Mesenchymal stem cell (in vitro differentiated cells and primary cell): Measurements from ENCODE around the gene SDCCAG8.

Source experiments
- DNase-seq: peaks from one replicate; pipeline ENCODE4 v3.0.0-alpha.2; 2013
- H2AFZ ChIP-seq: one replicate; pipeline ENCODE4 v1.6.1; 2013; ENCODE audit warnings: low read depth, mild to moderate bottlenecking, control low read depth, inconsistent platforms, low read length, moderate library complexity
- H2AK5ac ChIP-seq: 2 replicates; pipeline ENCODE4 v1.6.1; 2013; ENCODE audit warnings: low read length, moderate library complexity, mild to moderate bottlenecking, inconsistent platforms; ENCODE audit not compliant: severe bottlenecking
- H2BK120ac ChIP-seq: one replicate; pipeline ENCODE4 v1.6.1; 2013; ENCODE audit warnings: low read depth, mild to moderate bottlenecking, inconsistent platforms, low read length, moderate library complexity
- H2BK12ac ChIP-seq, 2 experiments: one replicate each; pipeline ENCODE4 v1.6.1; 2013; ENCODE audit warnings: inconsistent platforms in 2 of 2, low read length in 2 of 2, mild to moderate bottlenecking in 2 of 2, moderate library complexity in 2 of 2, control low read depth in 1 of 2
- H2BK15ac ChIP-seq: one replicate; pipeline ENCODE4 v1.6.1; 2013; ENCODE audit warnings: mild to moderate bottlenecking, low read depth, inconsistent platforms; ENCODE audit not compliant: poor library complexity, severe bottlenecking
- H2BK5ac ChIP-seq: 2 replicates; pipeline ENCODE4 v1.6.1; 2013; ENCODE audit warnings: low read depth, mild to moderate bottlenecking, low read length, control low read depth, inconsistent platforms; ENCODE audit not compliant: poor library complexity, severe bottlenecking
- H3K14ac ChIP-seq, 2 experiments: one replicate each; pipeline ENCODE4 v1.6.1; 2013; ENCODE audit warnings: inconsistent platforms in 2 of 2, low read length in 2 of 2, control low read depth in 1 of 2, mild to moderate bottlenecking in 1 of 2, moderate library complexity in 1 of 2
- H3K18ac ChIP-seq, 2 experiments: one replicate each; pipeline ENCODE4 v1.6.1; 2013; ENCODE audit warnings: inconsistent platforms in 2 of 2, low read length in 2 of 2, control low read depth in 1 of 2, low read depth in 1 of 2, mild to moderate bottlenecking in 1 of 2
- H3K23ac ChIP-seq, 2 experiments: one replicate each; pipeline ENCODE4 v1.6.1; 2013; ENCODE audit warnings: inconsistent platforms in 2 of 2, low read length in 2 of 2, mild to moderate bottlenecking in 2 of 2, moderate library complexity in 2 of 2, control low read depth in 1 of 2
- H3K27ac ChIP-seq: 2 replicates; pipeline ENCODE4 v1.5.1; 2013; ENCODE audit warnings: mild to moderate bottlenecking, moderate library complexity, low read length, control low read depth, inconsistent platforms; ENCODE audit not compliant: poor library complexity, severe bottlenecking
- H3K27me3 ChIP-seq, 2 experiments: 2 replicates each; pipeline versions ENCODE4 v1.6.1 to v1.7.0; 2013; ENCODE audit warnings: low read length in 2 of 2, mild to moderate bottlenecking in 2 of 2, moderate library complexity in 2 of 2, control low read depth in 1 of 2, inconsistent platforms in 1 of 2; ENCODE audit not compliant: control insufficient read depth in 1 of 2, insufficient read depth in 1 of 2
- H3K36me3 ChIP-seq, 2 experiments: 2 replicates each; pipeline versions ENCODE4 v1.6.1 to v1.7.0; 2013; ENCODE audit warnings: low read length in 2 of 2, control low read depth in 1 of 2, inconsistent platforms in 1 of 2, low read depth in 1 of 2, mild to moderate bottlenecking in 1 of 2; ENCODE audit not compliant: insufficient read depth in 2 of 2, control insufficient read depth in 1 of 2
- H3K4ac ChIP-seq, 2 experiments: one replicate each; pipeline ENCODE4 v1.6.1; 2013; ENCODE audit warnings: inconsistent platforms in 2 of 2, low read length in 2 of 2, mild to moderate bottlenecking in 2 of 2, moderate library complexity in 2 of 2, control low read depth in 1 of 2, low read depth in 1 of 2
- H3K4me1 ChIP-seq: 2 replicates; pipeline ENCODE4 v1.6.1; 2013; ENCODE audit warnings: low read depth, low read length, control low read depth; ENCODE audit not compliant: control insufficient read depth, insufficient read depth
- H3K4me2 ChIP-seq: 2 replicates; pipeline ENCODE4 v1.6.1; 2013; ENCODE audit warnings: low read length, mild to moderate bottlenecking, inconsistent platforms; ENCODE audit not compliant: poor library complexity, severe bottlenecking
- H3K4me3 ChIP-seq, 2 experiments: 2 replicates each; pipeline versions ENCODE4 v1.5.1 to v1.7.0; 2013; ENCODE audit warnings: low read length in 2 of 2, mild to moderate bottlenecking in 2 of 2, control low read depth in 1 of 2, low read depth in 1 of 2; ENCODE audit not compliant: insufficient read depth in 1 of 2
- H3K79me1 ChIP-seq: replicated peaks from 2 replicates; pipeline ENCODE4 v1.6.1; 2013; ENCODE audit warnings: mild to moderate bottlenecking, control low read depth, low read length, inconsistent platforms; ENCODE audit not compliant: poor library complexity, severe bottlenecking
- H3K9ac ChIP-seq: 2 replicates; pipeline ENCODE4 v1.7.0; 2013; ENCODE audit warnings: mild to moderate bottlenecking, low read length, moderate library complexity
- H3K9me3 ChIP-seq: 2 replicates; pipeline ENCODE4 v1.7.0; 2013; ENCODE audit warnings: mild to moderate bottlenecking, low read length; ENCODE audit not compliant: control insufficient read depth
- H4K8ac ChIP-seq: one replicate; pipeline ENCODE4 v1.6.1; 2013; ENCODE audit warnings: inconsistent platforms, mild to moderate bottlenecking, low read length, moderate library complexity
- H4K91ac ChIP-seq: one replicate; pipeline ENCODE4 v1.6.1; 2013; ENCODE audit warnings: mild to moderate bottlenecking, low read length, inconsistent platforms
- WGBS: methylation state at CpG from one replicate; pipeline ENCODE4 v1.1.7; 2013; ENCODE audit warnings: mixed read lengths; 5-methylcytosine and 5-hydroxymethylcytosine counted together

Gene SDCCAG8

GRCh38 chr1:243216741-243217140 is 39.1 kb upstream of the SDCCAG8 start:
- 100% methylated on average over 2 of the region's 2 CpGs for WGBS
- H3K36me3 ChIP-seq: peaks cover 8 to 82% of the 10 kb centered on the region in 2 experiments

GRCh38 chr1:243217349-243217748 is 38.5 kb upstream of the SDCCAG8 start:
- H3K9me3 ChIP-seq: no peaks in the 10 kb centered on the region
- H3K9ac ChIP-seq: no peak overlapping the region
- no peak overlapping the region for H3K4ac ChIP-seq
- H3K4me2 ChIP-seq: no peak overlapping the region
- H3K4me3 ChIP-seq: no peak overlapping the region
- DNase-seq: no peak
- no peak overlapping the region for H4K8ac ChIP-seq
- H3K36me3 ChIP-seq: peaks cover 8 to 82% of the 10 kb centered on the region in 2 experiments
- H3K79me1 ChIP-seq: peaks cover 6% of the 10 kb centered on the region
- H2BK120ac ChIP-seq: no peak overlapping the region
- no peak overlapping the region for H2BK15ac ChIP-seq
- H3K27me3 ChIP-seq: no peaks in the 10 kb centered on the region
- no peak overlapping the region for H3K18ac ChIP-seq
- H3K4me1 ChIP-seq: peaks cover 3% of the 10 kb centered on the region
- no peak overlapping the region for H3K27ac ChIP-seq
- H2BK12ac ChIP-seq: no peak overlapping the region
- no peak overlapping the region for H4K91ac ChIP-seq
- H3K14ac ChIP-seq: no peak overlapping the region
- 100% methylated on average over 1 of the region's 2 CpGs for WGBS
- H2AK5ac ChIP-seq: no peak overlapping the region
- H2AFZ ChIP-seq: no peak overlapping the region
- no peak overlapping the region for H3K23ac ChIP-seq
- no peak overlapping the region for H2BK5ac ChIP-seq

More at GRCh38 chr1:243216741-243217140, 39.1 kb upstream of the SDCCAG8 start:
- Histone ChIP-seq H3K4me1 (peaks cover 3% of the 10 kb centered on the region), H2BK120ac (no peak overlapping the region), H3K9me3 (no peaks in the 10 kb centered on the region), H3K4me3 (no peak overlapping the region), H2BK12ac (no peak overlapping the region), H4K8ac (no peak overlapping the region), H2BK5ac (no peak overlapping the region), H3K79me1 (peaks cover 6% of the 10 kb centered on the region), H3K27me3 (no peaks in the 10 kb centered on the region), H2BK15ac (no peak overlapping the region), H3K4me2 (no peak overlapping the region), H2AK5ac (no peak overlapping the region), H3K27ac (no peak overlapping the region), H2AFZ (no peak overlapping the region), H3K18ac (no peak overlapping the region), H3K14ac (no peak overlapping the region), H3K4ac (no peak overlapping the region), H4K91ac (no peak overlapping the region), H3K9ac (no peak overlapping the region), H3K23ac (no peak overlapping the region)
- no peak for DNase-seq

GRCh38 chr1:243218059-243218458 is 37.8 kb upstream of the SDCCAG8 start:
- no peak overlapping the region for H3K4ac ChIP-seq
- H3K27me3 ChIP-seq: no peaks in the 10 kb centered on the region
- H3K14ac ChIP-seq: peak overlapping the region in 1 of 2 experiments; percentile 57
- H3K23ac ChIP-seq: no peak overlapping the region
- no peak overlapping the region for H3K4me3 ChIP-seq
- no peaks in the 10 kb centered on the region for H3K9me3 ChIP-seq
- peaks cover 8 to 85% of the 10 kb centered on the region in 2 experiments for H3K36me3 ChIP-seq
- H4K8ac ChIP-seq: no peak overlapping the region
- no peak overlapping the region for H4K91ac ChIP-seq
- no peak overlapping the region for H3K4me2 ChIP-seq
- H2AFZ ChIP-seq: no peak overlapping the region
- H3K18ac ChIP-seq: no peak overlapping the region
- no peak overlapping the region for H3K9ac ChIP-seq
- H3K4me1 ChIP-seq: peaks cover 3% of the 10 kb centered on the region
- H2BK12ac ChIP-seq: no peak overlapping the region
- no peak overlapping the region for H2BK120ac ChIP-seq
- H3K79me1 ChIP-seq: peaks cover 8% of the 10 kb centered on the region
- no peak overlapping the region for H2AK5ac ChIP-seq
- DNase-seq: no peak
- no peak overlapping the region for H2BK5ac ChIP-seq
- H2BK15ac ChIP-seq: no peak overlapping the region
- H3K27ac ChIP-seq: no peak overlapping the region

- no peak overlapping the region for H2BK5ac ChIP-seq
- no peaks in the 10 kb centered on the region for H3K27me3 ChIP-seq
- peaks cover 3 to 77% of the 10 kb centered on the region in 2 experiments for H3K36me3 ChIP-seq
- no peaks in the 10 kb centered on the region for H3K4me1 ChIP-seq
- no peak overlapping the region for H2BK12ac ChIP-seq
- H3K79me1 ChIP-seq: peaks cover under 1% of the 10 kb centered on the region
- no peak for DNase-seq
- peaks cover 34% of the 10 kb centered on the region for H3K9me3 ChIP-seq
- no peak overlapping the region for H3K4me2 ChIP-seq
- WGBS: 90% methylated on average over 2 of the region's 2 CpGs
- no peak overlapping the region for H2BK120ac ChIP-seq
- H3K4ac ChIP-seq: no peak overlapping the region
- H3K27ac ChIP-seq: no peak overlapping the region
- no peak overlapping the region for H2AFZ ChIP-seq
- H3K9ac ChIP-seq: no peak overlapping the region
- H2BK15ac ChIP-seq: no peak overlapping the region
- H3K18ac ChIP-seq: no peak overlapping the region
- H3K14ac ChIP-seq: no peak overlapping the region
- H3K23ac ChIP-seq: no peak overlapping the region
- no peak overlapping the region for H3K4me3 ChIP-seq
- no peak overlapping the region for H4K91ac ChIP-seq
- H4K8ac ChIP-seq: no peak overlapping the region
- no peak overlapping the region for H2AK5ac ChIP-seq
Observed at GRCh38 chr1:243227622-243228021, 28.2 kb upstream of the SDCCAG8 start.
